ENCODE results near the gene EPHB2. TPM values are rescaled to one million over a fixed set of nuclear protein-coding genes. Genes with fewer than 3 reads are reported as not detected.

EPHB2 gene
- total RNA-seq, 1 donor from 2014 or later: 28.9 TPM

DNA sequence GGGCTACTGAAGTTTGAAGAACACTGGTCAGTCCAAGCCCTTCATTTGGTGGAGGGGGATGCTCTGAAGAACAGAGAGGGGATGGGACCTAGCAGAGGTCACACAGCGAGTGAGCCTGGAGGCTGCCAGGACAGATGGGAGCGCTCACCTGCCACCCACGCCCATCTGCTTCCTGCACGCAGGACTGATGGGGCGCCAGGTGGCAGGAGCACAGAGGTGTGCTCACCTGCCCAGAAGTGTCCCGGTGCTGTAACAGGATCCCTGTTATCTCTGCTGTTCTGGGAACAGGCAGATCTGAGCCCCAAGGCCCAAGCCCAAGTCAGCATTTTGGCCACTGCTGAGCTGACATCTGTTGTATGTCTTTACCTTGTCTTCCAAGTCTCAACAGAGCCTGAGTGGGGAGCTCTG, 40.5 kb downstream of the EPHB2 start:
- peak; percentile 24 for DNase-seq (ENCODE audit: low spot score)

DNA sequence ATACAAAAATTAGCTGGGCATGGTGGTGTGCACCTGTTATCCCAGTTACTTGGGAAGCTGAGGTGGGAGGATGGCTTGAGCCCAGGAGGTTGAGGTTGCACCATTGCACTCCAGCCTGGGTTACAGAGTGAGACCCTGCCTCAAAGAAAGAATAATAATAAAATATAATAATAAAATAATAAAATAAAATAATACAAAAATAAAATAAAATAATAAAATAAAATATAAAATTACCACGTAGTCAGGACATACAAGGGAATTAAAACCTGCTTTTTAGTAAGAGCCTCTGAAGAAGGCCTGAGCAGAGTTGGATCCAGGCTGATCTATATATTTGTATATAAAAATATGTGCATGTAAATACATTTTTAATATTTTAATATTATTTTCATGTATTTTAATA, 41.7 kb downstream of the EPHB2 start:
- no peak for DNase-seq (ENCODE audit: low spot score)

- peak; percentile 80 for DNase-seq (ENCODE audit: low spot score)
Measured at GRCh38 chr1:22753481-22753971, 42.9 kb downstream of the EPHB2 start.

GRCh38 chr1:22754106-22754768, 43.6 kb downstream of the EPHB2 start:
- no peak for DNase-seq (ENCODE audit: low spot score)

GRCh38 chr1:22754824-22755223, 44.2 kb downstream of the EPHB2 start:
- DNase-seq (ENCODE audit: low spot score): no peak

- no peak for DNase-seq (ENCODE audit: low spot score)
Measured at GRCh38 chr1:22755641-22756040, 45.0 kb downstream of the EPHB2 start.

DNA sequence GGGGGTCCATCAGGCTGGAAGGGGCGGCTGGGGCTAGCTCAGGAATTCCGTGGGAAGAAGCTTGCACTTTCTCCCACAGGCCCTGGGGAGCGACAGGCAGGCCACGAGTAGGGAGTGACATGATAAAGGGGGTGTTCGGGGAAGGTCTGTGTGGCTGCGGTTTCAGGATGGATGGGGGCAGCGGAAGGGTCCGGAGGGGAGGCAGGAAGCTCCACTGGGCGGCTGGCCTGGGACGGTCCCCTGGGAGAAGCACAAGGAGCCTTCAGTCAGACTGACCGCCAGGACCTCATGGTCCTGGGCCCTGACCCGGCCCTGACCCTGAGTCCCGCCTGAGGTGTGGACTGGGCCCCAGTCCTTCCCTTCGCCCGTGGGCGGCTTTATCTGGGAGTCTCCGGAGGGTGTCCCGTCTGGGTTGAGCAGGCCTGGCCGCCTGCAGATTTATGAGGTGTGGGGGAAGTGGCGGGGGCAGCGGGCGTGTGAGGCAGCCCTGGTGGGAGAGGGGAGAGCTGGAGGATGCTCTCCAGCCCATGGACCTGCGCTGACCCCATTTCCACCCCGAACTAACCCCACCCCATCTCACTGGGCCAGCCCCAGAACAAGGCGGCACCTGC, 45.6 kb downstream of the EPHB2 start:
- no peak for DNase-seq (ENCODE audit: low spot score)

DNA sequence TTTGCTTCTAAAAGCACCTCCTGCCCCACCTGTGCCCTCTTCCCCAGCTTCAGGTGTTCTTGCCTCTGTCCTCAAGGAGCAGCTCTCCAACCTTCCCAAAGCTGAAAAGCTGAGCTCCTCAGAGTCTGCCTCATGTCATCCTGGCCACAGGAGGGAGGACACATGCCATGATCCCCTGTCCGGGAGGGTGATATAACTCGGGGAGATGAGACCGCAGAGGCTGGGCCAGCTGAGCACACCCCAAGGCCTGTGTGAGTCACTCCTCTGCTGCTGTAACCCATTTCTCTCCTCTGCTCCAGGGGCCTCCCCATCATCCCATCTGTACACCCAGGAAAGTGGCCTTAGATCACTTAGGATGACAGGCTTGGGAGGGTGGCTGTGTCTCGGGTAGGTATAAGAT, 49.8 kb downstream of the EPHB2 start:
- no peak for DNase-seq (ENCODE audit: low spot score)

DNA sequence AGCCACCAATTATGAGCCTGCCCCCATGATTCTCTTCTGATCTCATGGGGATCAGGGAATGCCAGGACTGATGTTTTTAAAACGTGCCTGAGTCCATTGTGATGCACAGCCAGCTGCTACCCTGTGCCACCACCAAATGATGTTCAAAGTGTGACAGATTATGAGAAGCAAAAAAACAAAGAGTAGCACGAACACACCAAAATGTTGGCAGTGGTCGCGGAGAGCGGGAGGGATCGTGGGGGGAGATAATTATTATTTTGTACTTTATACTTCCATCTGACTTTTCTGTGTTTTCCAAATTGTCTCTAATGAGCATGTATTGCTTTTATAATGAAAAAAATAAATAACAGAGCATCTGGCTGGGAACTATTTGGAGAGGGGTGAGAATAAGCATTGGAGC, 50.5 kb downstream of the EPHB2 start:
- DNase-seq (ENCODE audit: low spot score): no peak

- no peak for DNase-seq (ENCODE audit: low spot score)
Measured at GRCh38 chr1:22761821-22762220, 51.2 kb downstream of the EPHB2 start.

- DNase-seq (ENCODE audit: low spot score): no peak
Measured at GRCh38 chr1:22763487-22764200, 53.0 kb downstream of the EPHB2 start.

GRCh38 chr1:22767852-22768251, 57.2 kb downstream of the EPHB2 start:
- no peak for DNase-seq (ENCODE audit: low spot score)

DNA sequence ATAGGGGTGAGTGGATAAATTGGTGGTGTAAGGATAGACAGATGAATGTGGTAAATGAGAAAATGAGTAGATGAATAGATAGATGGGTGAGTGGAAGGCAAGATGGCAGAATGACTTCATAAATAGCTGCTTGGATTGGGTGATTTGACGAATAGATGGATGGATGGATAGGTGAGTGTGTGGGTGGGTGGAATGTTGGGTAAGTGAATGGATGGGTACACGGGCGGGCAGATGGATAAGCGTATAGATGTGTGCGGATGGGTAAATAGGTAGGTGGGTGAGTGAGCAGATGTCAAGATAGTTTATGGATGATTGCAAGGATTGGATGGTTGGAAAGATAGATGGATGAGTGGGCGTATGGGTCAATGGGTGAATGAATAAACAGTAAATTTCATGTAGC, 59.3 kb downstream of the EPHB2 start:
- DNase-seq (ENCODE audit: low spot score): no peak

GRCh38 chr1:22772014-22772413, 61.4 kb downstream of the EPHB2 start:
- no peak for DNase-seq (ENCODE audit: low spot score)

DNA sequence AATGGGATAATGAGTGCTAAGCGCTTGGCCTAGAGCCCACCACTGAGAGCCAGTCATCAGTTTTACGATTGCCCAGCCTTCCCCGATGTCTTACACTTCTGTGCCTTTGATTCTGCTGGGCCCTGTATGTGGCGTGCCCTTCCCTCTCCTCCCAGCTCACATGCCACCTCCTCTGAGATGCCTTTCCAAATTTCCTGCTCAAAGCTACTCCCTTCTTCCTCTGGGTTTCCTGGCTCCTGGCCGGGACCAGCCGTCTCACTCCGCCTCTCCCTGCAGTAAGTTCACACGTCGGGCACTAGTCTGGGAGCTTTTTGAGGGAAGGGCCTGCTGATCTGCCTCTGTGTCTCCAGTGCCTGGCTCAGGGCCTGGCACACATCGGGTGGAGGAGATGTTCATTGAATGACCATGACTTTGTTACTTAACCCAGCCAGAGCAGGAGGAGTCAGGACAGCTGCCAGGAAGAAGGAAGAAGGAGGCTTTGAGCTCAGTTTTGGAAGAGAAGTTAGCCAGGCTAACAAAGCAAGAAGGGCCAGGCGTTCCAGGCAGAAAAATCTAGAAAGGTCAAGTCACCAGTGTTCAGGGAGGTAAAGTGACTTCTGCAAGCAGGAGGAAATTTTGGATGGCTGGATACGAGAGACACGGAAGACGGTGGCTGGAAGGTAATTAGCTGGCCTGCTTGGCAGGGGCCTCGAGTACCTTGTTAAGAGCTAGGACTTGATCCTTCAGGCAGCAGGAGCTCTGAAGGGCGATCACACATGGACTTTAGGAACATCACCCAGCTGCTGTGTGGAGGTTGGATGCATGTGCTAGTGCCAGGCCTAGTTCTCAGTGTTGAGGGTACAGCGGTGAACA, 63.6 kb downstream of the EPHB2 start:
- DNase-seq (ENCODE audit: low spot score): peak; percentile 94

- no peak for DNase-seq (ENCODE audit: low spot score)
Measured at GRCh38 chr1:22774833-22775182, 64.2 kb downstream of the EPHB2 start.

- no peak for DNase-seq (ENCODE audit: low spot score)
Measured at GRCh38 chr1:22775478-22775877, 64.8 kb downstream of the EPHB2 start.

DNA sequence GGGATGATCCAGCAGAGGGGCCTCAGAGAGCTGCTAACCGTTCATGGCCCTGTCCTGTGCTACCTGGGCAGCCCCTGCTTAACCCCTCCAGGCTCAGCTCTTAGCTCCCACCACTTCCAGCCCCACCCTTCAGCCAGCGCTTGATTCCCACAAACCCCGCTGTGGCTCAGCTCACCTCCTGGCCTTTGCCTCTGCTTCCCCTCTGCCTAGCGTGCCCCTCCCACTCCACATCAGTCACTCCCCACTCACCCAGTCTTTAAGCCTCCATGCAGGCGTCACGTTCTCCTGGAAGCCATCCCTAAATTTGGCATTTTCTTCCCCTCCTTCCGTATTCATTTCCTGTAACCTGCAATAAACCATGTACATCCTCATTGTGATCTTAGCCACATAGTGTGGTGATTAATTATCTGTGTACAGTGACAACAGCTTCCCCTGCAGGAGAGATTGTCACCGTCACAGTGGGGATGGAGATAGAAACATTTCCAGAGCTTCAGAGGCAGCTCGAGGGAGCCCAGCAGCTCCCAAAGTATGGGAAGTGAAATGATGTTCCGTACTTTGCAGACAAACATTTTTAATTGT, 65.5 kb downstream of the EPHB2 start:
- no peak for DNase-seq (ENCODE audit: low spot score)

DNA sequence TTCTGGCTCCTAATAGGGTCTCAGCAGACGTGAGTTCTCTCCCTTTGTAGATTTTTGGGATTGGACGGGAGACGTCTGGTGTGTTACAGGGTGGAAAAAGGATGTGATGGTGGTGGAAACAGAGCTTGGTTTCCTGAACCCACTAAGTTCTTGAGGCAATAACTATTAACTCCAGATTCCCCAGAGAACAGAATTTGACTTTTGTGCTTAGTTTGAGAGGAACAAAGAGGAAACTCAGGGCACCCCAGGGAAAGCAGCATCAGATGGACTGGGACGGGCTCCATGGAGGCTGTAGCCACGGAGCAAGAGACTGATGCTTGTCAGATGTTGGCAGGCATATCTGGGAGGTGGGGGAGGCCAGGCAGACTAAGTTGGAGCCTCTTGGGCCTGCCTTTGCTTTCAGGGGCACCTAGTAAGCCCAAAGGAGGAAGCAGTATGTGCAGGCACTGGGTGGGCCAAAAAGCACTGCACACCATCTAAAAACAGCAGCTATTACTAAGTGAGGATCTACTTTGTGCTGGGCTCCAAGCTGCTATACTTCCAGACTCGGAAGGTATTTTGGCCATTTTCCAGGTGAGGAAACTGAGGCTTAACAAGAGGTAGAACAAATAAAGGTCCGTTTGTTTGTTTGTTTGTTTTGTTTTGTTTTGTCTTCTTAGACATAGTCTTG, 66.9 kb downstream of the EPHB2 start:
- DNase-seq (ENCODE audit: low spot score): no peak

- no peak for DNase-seq (ENCODE audit: low spot score)
Measured at GRCh38 chr1:22778408-22778807, 67.8 kb downstream of the EPHB2 start.
